H9 (cell line): Measurements from ENCODE around the gene TNFRSF6B. TPM values are rescaled to one million over a fixed set of nuclear protein-coding genes. Genes with fewer than 3 reads are reported as not detected.

Source experiments
- DNase-seq: peaks from one replicate; pipeline ENCODE4 v3.0.0-alpha.2; 2017
- H2AFZ ChIP-seq: one replicate; pipeline ENCODE4 v1.6.1; 2013; ENCODE audit warnings: mild to moderate bottlenecking, low read length, control low read depth, moderate library complexity
- H2AK5ac ChIP-seq: 2 replicates; pipeline ENCODE4 v1.6.1; 2013; ENCODE audit warnings: low read length, control low read depth, mixed read lengths; ENCODE audit not compliant: insufficient read length
- H2BK120ac ChIP-seq: one replicate; pipeline ENCODE4 v1.6.1; 2013; ENCODE audit warnings: low read depth, mild to moderate bottlenecking, low read length, control low read depth, inconsistent platforms; ENCODE audit not compliant: poor library complexity, severe bottlenecking
- H2BK12ac ChIP-seq: 2 replicates; pipeline ENCODE4 v1.6.1; 2013; ENCODE audit warnings: low read length, control low read depth, mixed read lengths, low read depth; ENCODE audit not compliant: insufficient read length
- H2BK15ac ChIP-seq: 2 replicates; pipeline ENCODE4 v1.6.1; 2013; ENCODE audit warnings: low read depth, low read length, control low read depth
- H2BK20ac ChIP-seq: one replicate; pipeline ENCODE4 v1.6.1; 2013; ENCODE audit warnings: low read depth, mild to moderate bottlenecking, low read length, control low read depth, inconsistent platforms; ENCODE audit not compliant: poor library complexity, severe bottlenecking
- H2BK5ac ChIP-seq: 2 replicates; pipeline ENCODE4 v1.6.1; 2013; ENCODE audit warnings: low read length, control low read depth, mixed read lengths; ENCODE audit not compliant: insufficient read length
- H3K14ac ChIP-seq: 2 replicates; pipeline ENCODE4 v1.6.1; 2013; ENCODE audit warnings: low read length, control low read depth; ENCODE audit not compliant: insufficient read depth
- H3K18ac ChIP-seq: 2 replicates; pipeline ENCODE4 v1.6.1; 2013; ENCODE audit warnings: low read depth, mild to moderate bottlenecking, mixed read lengths, low read length, control low read depth; ENCODE audit not compliant: insufficient read length
- H3K23ac ChIP-seq: 2 replicates; pipeline ENCODE4 v1.6.1; 2013; ENCODE audit warnings: low read length, control low read depth, mixed read lengths, low read depth; ENCODE audit not compliant: insufficient read length
- H3K23me2 ChIP-seq: 2 replicates; pipeline ENCODE4 v1.6.1; 2013; ENCODE audit warnings: low read depth, mild to moderate bottlenecking, mixed read lengths, low read length, control low read depth; ENCODE audit not compliant: insufficient read length, poor library complexity, severe bottlenecking
- H3K27ac ChIP-seq: 2 replicates; pipeline ENCODE4 v1.5.1; 2013; ENCODE audit warnings: low read length, control low read depth, mixed read lengths, low read depth; ENCODE audit not compliant: insufficient read length
- H3K27me3 ChIP-seq: 2 replicates; pipeline ENCODE4 v1.6.1; 2013; ENCODE audit warnings: low read length, control low read depth, inconsistent platforms; ENCODE audit not compliant: insufficient read depth
- H3K4ac ChIP-seq: 2 replicates; pipeline ENCODE4 v1.6.1; 2013; ENCODE audit warnings: low read depth, mild to moderate bottlenecking, control low read depth, inconsistent platforms, low read length, moderate library complexity
- H3K4me1 ChIP-seq: 2 replicates; pipeline ENCODE4 v1.6.1; 2013; ENCODE audit warnings: low read length, control low read depth, inconsistent platforms; ENCODE audit not compliant: insufficient read depth
- H3K4me2 ChIP-seq: 2 replicates; pipeline ENCODE4 v1.6.1; 2013; ENCODE audit warnings: low read length, control low read depth, mixed read lengths; ENCODE audit not compliant: insufficient read length, insufficient read depth
- H3K56ac ChIP-seq: 2 replicates; pipeline ENCODE4 v1.6.1; 2013; ENCODE audit warnings: low read depth, mild to moderate bottlenecking, mixed read lengths, low read length, control low read depth; ENCODE audit not compliant: insufficient read length
- H3K79me1 ChIP-seq: 2 replicates; pipeline ENCODE4 v1.6.1; 2013; ENCODE audit warnings: low read depth, mild to moderate bottlenecking, moderate library complexity, low read length, control low read depth, inconsistent platforms; ENCODE audit not compliant: insufficient read depth, poor library complexity, severe bottlenecking
- H3K79me2 ChIP-seq: 2 replicates; pipeline ENCODE4 v1.6.1; 2013; ENCODE audit warnings: low read length, control low read depth, inconsistent platforms; ENCODE audit not compliant: insufficient read depth
- H3K9ac ChIP-seq: 2 replicates; pipeline ENCODE4 v1.6.1; 2013; ENCODE audit warnings: low read length, control low read depth, mixed read lengths; ENCODE audit not compliant: insufficient read length; ENCODE audit errors: extremely low read depth
- H3K9me3 ChIP-seq: one replicate; pipeline ENCODE4 v1.6.1; 2013; ENCODE audit warnings: low read depth, low read length, inconsistent platforms; ENCODE audit not compliant: control insufficient read depth
- H3T11ph ChIP-seq: one replicate; pipeline ENCODE4 v1.6.1; 2013; ENCODE audit warnings: mild to moderate bottlenecking, low read length, control low read depth, inconsistent platforms
- H4K20me1 ChIP-seq: one replicate; pipeline ENCODE4 v1.6.1; 2013; ENCODE audit not compliant: control insufficient read depth, insufficient read length, insufficient read depth
- H4K5ac ChIP-seq: 2 replicates; pipeline ENCODE4 v1.6.1; 2013; ENCODE audit warnings: low read depth, mild to moderate bottlenecking, mixed read lengths, low read length, control low read depth; ENCODE audit not compliant: insufficient read length
- H4K8ac ChIP-seq: replicated peaks from 2 replicates; pipeline ENCODE4 v1.6.1; 2013; ENCODE audit warnings: low read length, control low read depth, mixed read lengths, low read depth; ENCODE audit not compliant: insufficient read length
- H4K91ac ChIP-seq: 2 replicates; pipeline ENCODE4 v1.6.1; 2013; ENCODE audit warnings: low read depth, mild to moderate bottlenecking, moderate library complexity, mixed read lengths, low read length, control low read depth; ENCODE audit not compliant: insufficient read length
- H3K27ac Mint-ChIP-seq, 3 experiments: 2 replicates in 2 of 3; 3 replicates in 1 of 3; pipeline ENCODE4 v1.8.0; 2020 to 2021; ENCODE audit warnings: mixed read lengths in 3 of 3, mild to moderate bottlenecking in 1 of 3, moderate library complexity in 1 of 3
- H3K27me3 Mint-ChIP-seq: 2 replicates; pipeline ENCODE4 v1.8.0; 2021; ENCODE audit warnings: low read depth, mild to moderate bottlenecking, moderate library complexity, mixed read lengths
- H3K36me3 Mint-ChIP-seq, 3 experiments: 2 replicates in 2 of 3; 3 replicates in 1 of 3; pipeline ENCODE4 v1.8.0; 2020 to 2021; ENCODE audit warnings: low read depth in 3 of 3, mixed read lengths in 3 of 3; ENCODE audit not compliant: insufficient read depth in 1 of 3
- H3K4me1 Mint-ChIP-seq, 2 experiments: 2 replicates each; pipeline ENCODE4 v1.8.0; 2020; ENCODE audit warnings: mixed read lengths in 2 of 2
- H3K4me3 Mint-ChIP-seq, 2 experiments: 2 replicates in 1 of 2; 3 replicates in 1 of 2; pipeline ENCODE4 v1.8.0; 2020 to 2021; ENCODE audit warnings: mild to moderate bottlenecking in 2 of 2, mixed read lengths in 2 of 2, moderate library complexity in 1 of 2
- H3K9me3 Mint-ChIP-seq, 2 experiments: 2 replicates in 1 of 2; 3 replicates in 1 of 2; pipeline ENCODE4 v1.8.0; 2020; ENCODE audit warnings: mild to moderate bottlenecking in 2 of 2, mixed read lengths in 2 of 2, moderate library complexity in 1 of 2
- CTCF ChIP-seq: fragments of 200-600 bp; sonication (generic); conservative IDR thresholded peaks from 3 replicates; pipeline ENCODE4 v1.8.0; 2021; ENCODE audit warnings: antibody characterized with exemption, mild to moderate bottlenecking
- WGBS: extraction: QIAGEN DNeasy Blood & Tissue Kit; methylation state at CpG from one replicate; pipeline ENCODE4 v1.1.7; 2013; ENCODE audit warnings: missing lambda C conversion rate, low lambda C conversion rate, mixed read lengths; ENCODE audit not compliant: insufficient read length; ENCODE audit errors: extremely low coverage; 5-methylcytosine and 5-hydroxymethylcytosine counted together
- total RNA-seq: library from RNA; stranded (reverse); gene quantifications from 2 replicates; pipeline ENCODE4 v1.2.1, GENCODE V29; 2021

TNFRSF6B gene
- total RNA-seq, 1 experiment from 2014 or later: not detected

GRCh38 chr20:63665708-63666107 is 30.7 kb upstream of the TNFRSF6B start:
- no peaks in the 10 kb centered on the region for H3K4me1 ChIP-seq
- no peak overlapping the region for H3K14ac ChIP-seq
- no peak overlapping the region for H2BK5ac ChIP-seq
- no peak overlapping the region for H4K5ac ChIP-seq
- no peak overlapping the region for H2AFZ ChIP-seq
- no peak for DNase-seq
- Mint-ChIP-seq H3K27me3 (no peaks in the 10 kb centered on the region), H3K9me3 (no peaks in the 10 kb centered on the region), H3K4me3 (no peak overlapping the region), H3K4me1 (peaks cover 0 to 4% of the 10 kb centered on the region in 2 experiments; a peak in 1 of 4 replicates), H3K27ac (no peak overlapping the region; a peak in 1 of 7 replicates), H3K36me3 (peaks cover 28 to 55% (median 53%) of the 10 kb centered on the region in 3 experiments)
- H3T11ph ChIP-seq: no peak overlapping the region
- no peak overlapping the region for H4K8ac ChIP-seq
- H2BK15ac ChIP-seq: no peak overlapping the region
- no peak overlapping the region for H3K23ac ChIP-seq
- H3K79me1 ChIP-seq: no peaks in the 10 kb centered on the region
- no peak overlapping the region for H2BK120ac ChIP-seq
- H3K4ac ChIP-seq: no peak overlapping the region
- H3K23me2 ChIP-seq: no peaks in the 10 kb centered on the region
- H2BK12ac ChIP-seq: no peak overlapping the region
- WGBS: no CpG with 5 or more reads among the region's 14 CpGs
- no peak overlapping the region for H3K56ac ChIP-seq
- H3K27me3 ChIP-seq: no peaks in the 10 kb centered on the region
- H2BK20ac ChIP-seq: no peak overlapping the region
- H4K20me1 ChIP-seq: no peaks in the 10 kb centered on the region
- H3K9ac ChIP-seq: no peak overlapping the region
- no peak overlapping the region for H3K4me2 ChIP-seq
- no peak overlapping the region for H4K91ac ChIP-seq
- H3K79me2 ChIP-seq: no peaks in the 10 kb centered on the region
- H3K18ac ChIP-seq: no peak overlapping the region
- H3K9me3 ChIP-seq: no peaks in the 10 kb centered on the region
- no peak for TF ChIP-seq CTCF
- no peak overlapping the region for H3K27ac ChIP-seq
- H2AK5ac ChIP-seq: no peak overlapping the region
